ENCODE data around the gene CRX. TPM values are rescaled to one million over a fixed set of nuclear protein-coding genes. Genes with fewer than 3 reads are reported as not detected.
"Not testable (repeated sequence)": the region's sequence is repeated elsewhere in the genome, so short reads cannot be mapped to it uniquely, and the experiment has no call there.

The CRX gene
- total RNA-seq, 1 donor from 2014 or later, result not detected

DNA sequence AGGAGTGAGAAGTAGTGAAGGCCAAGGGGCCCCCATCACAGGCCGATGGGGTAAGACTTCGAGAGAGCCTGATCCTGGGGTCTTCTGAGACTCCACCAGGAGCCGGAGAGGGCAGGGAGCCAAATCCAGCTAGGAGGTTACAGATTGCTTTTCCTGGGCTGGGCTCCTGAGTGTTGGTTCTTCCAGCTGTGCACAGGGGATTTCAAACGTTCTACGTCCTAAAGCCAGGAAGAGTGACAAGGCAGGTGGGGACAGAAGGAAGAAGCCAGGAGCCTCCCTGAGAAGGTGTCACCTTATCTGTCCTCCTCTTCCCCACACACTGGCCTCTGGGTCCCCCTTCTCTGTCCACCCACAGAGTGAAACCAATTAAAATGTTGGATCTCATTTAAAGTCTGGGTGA lies 21.2 kb downstream of the CRX start:
- Mint-ChIP-seq H3K27me3 (ENCODE audit: low read depth) (peaks cover 3% of the 10 kb centered on the region), H3K4me1 (peaks cover 6% of the 10 kb centered on the region), H3K36me3 (no peaks in the 10 kb centered on the region)

DNA sequence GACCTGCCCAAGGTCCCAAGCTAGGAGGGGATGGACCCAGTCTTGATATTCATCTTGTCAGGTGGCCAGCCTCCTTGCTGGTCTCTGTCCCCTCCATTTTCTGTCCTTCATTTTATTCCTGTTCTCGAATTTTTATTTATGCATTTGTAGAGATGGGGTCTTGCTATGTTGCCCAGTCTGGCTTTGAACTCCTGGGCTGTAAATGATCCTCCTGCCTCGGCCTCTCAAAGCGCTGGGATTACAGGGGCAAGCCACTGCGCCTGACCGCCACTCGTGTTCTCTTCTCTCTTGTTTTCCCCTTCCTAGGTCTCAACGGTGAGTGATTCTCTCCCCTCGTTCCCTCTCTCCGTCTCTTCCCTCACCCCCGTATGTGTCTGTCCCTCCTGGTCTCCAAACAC lies 26.7 kb downstream of the CRX start:
- Mint-ChIP-seq H3K27ac (no peak overlapping the region), H3K4me1 (peaks cover 11% of the 10 kb centered on the region), H3K36me3 (no peaks in the 10 kb centered on the region), H3K4me3 (peak overlapping the region; percentile 43), H3K9me3 (no peaks in the 10 kb centered on the region), H3K27me3 (ENCODE audit: low read depth) (peaks cover 33% of the 10 kb centered on the region)
- TF ChIP-seq, protein P1, sequence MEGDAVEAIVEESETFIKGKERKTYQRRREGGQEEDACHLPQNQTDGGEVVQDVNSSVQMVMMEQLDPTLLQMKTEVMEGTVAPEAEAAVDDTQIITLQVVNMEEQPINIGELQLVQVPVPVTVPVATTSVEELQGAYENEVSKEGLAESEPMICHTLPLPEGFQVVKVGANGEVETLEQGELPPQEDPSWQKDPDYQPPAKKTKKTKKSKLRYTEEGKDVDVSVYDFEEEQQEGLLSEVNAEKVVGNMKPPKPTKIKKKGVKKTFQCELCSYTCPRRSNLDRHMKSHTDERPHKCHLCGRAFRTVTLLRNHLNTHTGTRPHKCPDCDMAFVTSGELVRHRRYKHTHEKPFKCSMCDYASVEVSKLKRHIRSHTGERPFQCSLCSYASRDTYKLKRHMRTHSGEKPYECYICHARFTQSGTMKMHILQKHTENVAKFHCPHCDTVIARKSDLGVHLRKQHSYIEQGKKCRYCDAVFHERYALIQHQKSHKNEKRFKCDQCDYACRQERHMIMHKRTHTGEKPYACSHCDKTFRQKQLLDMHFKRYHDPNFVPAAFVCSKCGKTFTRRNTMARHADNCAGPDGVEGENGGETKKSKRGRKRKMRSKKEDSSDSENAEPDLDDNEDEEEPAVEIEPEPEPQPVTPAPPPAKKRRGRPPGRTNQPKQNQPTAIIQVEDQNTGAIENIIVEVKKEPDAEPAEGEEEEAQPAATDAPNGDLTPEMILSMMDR (IDR thresholded peaks at IDR 0.05; ENCODE audit: unreplicated experiment), result no peak
- DNase-seq (ENCODE audit: low spot score in 2 of 2, unreplicated experiment in 2 of 2), result no peak

More for the DNA sequence above, 21.2 kb downstream of the CRX start:
- no peak for DNase-seq (ENCODE audit: low spot score in 2 of 2, unreplicated experiment in 2 of 2)
- TF ChIP-seq, protein P1 (IDR thresholded peaks at IDR 0.05; ENCODE audit: unreplicated experiment), result no peak
- Mint-ChIP-seq H3K4me3 (no peak overlapping the region), H3K9me3 (no peaks in the 10 kb centered on the region), H3K27ac (no peak overlapping the region)

DNA sequence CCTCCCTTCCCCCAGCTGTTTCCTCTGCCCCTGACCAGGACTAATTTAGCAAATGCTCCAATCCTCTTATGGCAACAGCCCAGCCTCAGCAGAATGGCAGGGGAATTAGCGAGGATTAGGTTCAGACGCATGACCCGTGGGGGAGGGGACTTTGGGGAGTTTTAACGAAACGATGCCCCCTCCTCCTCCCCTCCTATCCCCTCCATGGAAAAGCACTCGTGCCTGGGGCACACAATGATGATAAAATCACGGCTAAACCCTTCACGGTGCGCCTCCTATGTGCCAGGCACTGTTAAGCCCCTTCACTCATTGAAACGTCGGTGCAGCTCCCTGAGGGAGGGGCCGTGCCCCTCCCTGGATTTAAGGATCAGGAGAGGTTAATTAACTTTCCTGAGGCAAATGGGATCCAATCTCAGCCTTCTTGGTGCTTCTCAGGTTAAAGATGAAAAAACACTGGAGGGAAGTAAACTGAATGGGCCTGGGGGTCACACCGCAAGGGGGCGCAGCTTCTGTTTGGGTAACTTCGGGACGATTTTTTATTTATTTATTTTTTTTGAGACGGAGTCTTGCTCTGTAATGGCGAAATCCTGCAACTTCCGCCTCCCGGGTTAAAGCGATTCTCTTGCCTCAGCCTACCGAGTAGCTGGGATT lies 27.2 kb downstream of the CRX start:
- Mint-ChIP-seq H3K4me3 (peak overlapping the region; percentile 43), H3K9me3 (no peaks in the 10 kb centered on the region), H3K27ac (no peak overlapping the region), H3K27me3 (ENCODE audit: low read depth) (peaks cover 33% of the 10 kb centered on the region), H3K36me3 (no peaks in the 10 kb centered on the region), H3K4me1 (peaks cover 11% of the 10 kb centered on the region)
- no peak for DNase-seq (ENCODE audit: low spot score in 2 of 2, unreplicated experiment in 2 of 2)
- TF ChIP-seq, protein P1 (IDR thresholded peaks at IDR 0.05; ENCODE audit: unreplicated experiment), result peak; percentile 51

DNA sequence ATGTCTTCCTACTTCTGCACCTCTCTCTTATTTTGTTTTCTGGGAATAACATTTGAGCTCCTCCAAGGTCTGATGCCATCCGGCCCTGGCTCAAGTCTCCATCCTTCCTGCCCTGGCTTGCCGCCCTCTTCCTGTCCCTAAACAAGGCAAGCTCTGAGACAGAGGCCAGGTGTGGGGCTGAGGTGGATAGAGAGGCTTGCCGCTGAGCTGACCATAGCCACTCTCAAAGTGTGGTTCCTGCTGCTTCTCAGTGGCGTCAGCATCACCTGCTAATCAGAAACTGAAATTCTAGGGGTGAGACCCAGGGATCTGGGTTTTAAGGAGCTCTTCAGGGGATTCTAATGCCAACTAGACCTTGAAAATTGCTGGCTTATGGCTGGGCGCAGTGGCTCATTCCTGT lies 31.3 kb downstream of the CRX start:
- Mint-ChIP-seq H3K36me3 (no peaks in the 10 kb centered on the region), H3K27me3 (ENCODE audit: low read depth) (peaks cover 31% of the 10 kb centered on the region), H3K4me1 (peaks cover 11% of the 10 kb centered on the region), H3K27ac (no peak overlapping the region), H3K4me3 (no peak overlapping the region), H3K9me3 (no peaks in the 10 kb centered on the region)
- TF ChIP-seq, protein P1 (IDR thresholded peaks at IDR 0.05; ENCODE audit: unreplicated experiment), result no peak
- no peak for DNase-seq (ENCODE audit: low spot score in 2 of 2, unreplicated experiment in 2 of 2)

DNA sequence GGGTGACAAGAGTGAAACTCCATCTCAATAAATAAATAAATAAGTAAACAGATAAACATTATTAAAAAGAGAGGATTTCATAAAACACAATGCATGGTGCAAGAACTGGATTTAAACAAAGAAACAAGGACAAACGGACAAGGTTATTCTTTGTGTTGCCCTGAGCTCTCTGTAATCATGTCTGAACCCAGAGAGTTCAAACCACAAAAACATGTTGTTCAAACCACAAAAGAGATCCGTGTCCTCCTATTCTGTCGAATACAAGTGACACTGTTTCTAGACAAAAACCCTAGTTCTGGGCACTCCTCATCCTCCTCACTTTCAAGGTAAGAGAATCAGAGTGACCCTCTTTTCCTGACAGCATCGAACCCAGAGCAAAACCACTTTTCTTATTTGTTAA lies 32.7 kb downstream of the CRX start:
- peaks cover 4% of the 10 kb centered on the region for H3K4me1 Mint-ChIP-seq
- no peaks in the 10 kb centered on the region for H3K9me3 Mint-ChIP-seq
- TF ChIP-seq, protein P1 (IDR thresholded peaks at IDR 0.05; ENCODE audit: unreplicated experiment), result no peak
- H3K4me3 Mint-ChIP-seq, result no peak overlapping the region
- H3K36me3 Mint-ChIP-seq, result no peaks in the 10 kb centered on the region
- no peak for DNase-seq (ENCODE audit: low spot score in 2 of 2, unreplicated experiment in 2 of 2)
- no peak overlapping the region for H3K27ac Mint-ChIP-seq
- H3K27me3 Mint-ChIP-seq (ENCODE audit: low read depth), result peaks cover 19% of the 10 kb centered on the region

DNA sequence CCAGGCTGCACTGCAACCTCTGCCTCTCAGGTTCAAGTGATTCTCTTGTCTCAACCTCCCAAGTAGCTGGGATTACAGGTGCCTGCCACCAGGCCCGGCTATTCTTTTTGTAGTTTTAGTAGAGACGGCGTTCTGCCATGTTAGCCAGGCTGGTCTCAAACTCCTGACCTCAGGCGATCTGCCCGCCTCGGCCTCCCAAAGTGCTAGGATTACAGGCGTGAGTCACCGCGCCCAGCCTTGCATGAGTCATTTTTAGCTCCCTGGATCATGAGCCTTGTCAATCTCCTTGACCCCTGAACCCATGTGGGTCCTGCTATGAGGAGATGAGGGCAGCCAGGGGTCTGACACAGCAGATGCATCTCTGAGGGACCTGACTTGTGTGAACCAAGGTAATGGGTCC lies 36.5 kb downstream of the CRX start:
- not testable (repeated sequence) for H3K4me3 Mint-ChIP-seq; H3K9me3 Mint-ChIP-seq; H3K4me1 Mint-ChIP-seq; H3K27ac Mint-ChIP-seq; H3K36me3 Mint-ChIP-seq; DNase-seq (ENCODE audit: low spot score in 2 of 2, unreplicated experiment in 2 of 2); H3K27me3 Mint-ChIP-seq (ENCODE audit: low read depth)

DNA sequence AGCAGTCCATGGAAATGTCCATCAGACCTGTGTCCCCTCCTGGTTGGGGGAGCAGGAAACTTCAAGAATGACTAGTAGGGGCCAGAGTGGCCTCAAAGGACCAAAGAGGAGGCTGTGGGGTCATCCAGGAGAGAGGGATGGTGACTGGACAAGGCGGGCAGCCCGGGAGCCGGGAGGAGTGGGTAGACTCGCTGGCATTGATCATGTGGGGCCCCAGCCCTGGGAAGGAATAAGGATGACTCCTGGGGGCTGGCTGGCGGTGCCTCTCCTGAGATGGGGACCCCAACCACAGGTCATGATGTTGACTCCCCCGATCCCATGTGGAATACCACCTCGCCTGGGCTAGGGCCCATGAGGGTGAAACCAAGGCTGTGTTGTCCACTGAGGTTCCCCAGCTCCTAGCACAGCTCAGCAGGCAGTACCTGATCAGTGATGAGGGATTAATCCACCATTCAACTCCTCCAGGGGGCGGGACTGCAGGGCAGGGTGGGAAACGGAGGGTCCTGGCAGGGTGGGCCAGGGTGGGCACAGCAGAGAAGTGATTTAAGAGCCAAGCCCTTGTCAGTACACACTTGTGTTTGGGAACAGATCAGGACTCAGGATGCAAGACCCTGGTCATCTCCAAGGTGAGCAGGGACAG lies 37.0 kb downstream of the CRX start, which contains the start of gene TPRX2:
TSS of gene TPRX2 (plus strand) at position 590 of the 640 bp plus-strand sequence. CDS start at position 602, 12 bp downstream.
- not testable (repeated sequence) for H3K36me3 Mint-ChIP-seq; H3K4me3 Mint-ChIP-seq; H3K27ac Mint-ChIP-seq; H3K4me1 Mint-ChIP-seq; H3K27me3 Mint-ChIP-seq (ENCODE audit: low read depth); H3K9me3 Mint-ChIP-seq; DNase-seq (ENCODE audit: low spot score in 2 of 2, unreplicated experiment in 2 of 2)

DNA sequence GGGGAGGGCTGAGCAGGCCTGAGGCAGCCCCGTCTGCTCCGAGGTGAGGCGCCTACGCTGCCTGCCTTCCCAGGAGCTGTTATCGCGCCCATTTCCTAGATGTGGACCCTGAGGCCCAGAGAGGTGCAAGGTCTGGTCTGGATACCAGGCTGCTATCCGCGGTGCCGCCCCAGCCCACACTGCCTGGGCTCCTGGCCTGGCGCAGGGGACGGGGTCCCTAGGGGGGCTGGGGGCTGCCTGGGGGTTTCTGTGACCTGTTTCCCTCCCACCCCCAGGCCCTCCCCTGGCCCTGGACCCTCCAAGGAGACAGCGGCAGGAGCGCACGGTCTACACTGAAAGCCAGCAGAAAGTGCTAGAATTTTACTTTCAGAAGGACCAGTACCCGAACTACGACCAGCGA lies 38.1 kb downstream of the CRX start:
- not testable (repeated sequence) for H3K4me1 Mint-ChIP-seq; H3K27ac Mint-ChIP-seq; DNase-seq (ENCODE audit: low spot score in 2 of 2, unreplicated experiment in 2 of 2); H3K9me3 Mint-ChIP-seq; H3K4me3 Mint-ChIP-seq; H3K27me3 Mint-ChIP-seq (ENCODE audit: low read depth); H3K36me3 Mint-ChIP-seq

All from mesothelial cell of epicardium (in vitro differentiated cells).